NT2/D1 (cell line): Measurements from ENCODE around the gene ZFYVE1.

Experiments used
- DNase-seq: peaks from one replicate; pipeline ENCODE4 v3.0.0-alpha.2; 2011; ENCODE audit warnings: low read depth, low spot score
- H3K27me3 ChIP-seq: 2 replicates; pipeline ENCODE4 v1.6.0; 2011; ENCODE audit warnings: mild to moderate bottlenecking; ENCODE audit not compliant: insufficient read length, insufficient read depth
- H3K36me3 ChIP-seq: 2 replicates; pipeline ENCODE4 v1.6.1; 2011; ENCODE audit warnings: mild to moderate bottlenecking, low read length, mixed read lengths; ENCODE audit not compliant: insufficient read depth, insufficient read length
- H3K4me1 ChIP-seq: 2 replicates; pipeline ENCODE4 v1.5.1; 2011; ENCODE audit not compliant: insufficient read depth, insufficient read length
- H3K4me3 ChIP-seq: 2 replicates; pipeline ENCODE4 v1.5.1; 2011; ENCODE audit warnings: low read depth; ENCODE audit not compliant: insufficient read length
- H3K9ac ChIP-seq: 2 replicates; pipeline ENCODE4 v1.6.0; 2011; ENCODE audit warnings: low read depth; ENCODE audit not compliant: insufficient read length
- H3K9me3 ChIP-seq: 2 replicates; pipeline ENCODE4 v1.5.1; 2011; ENCODE audit warnings: mild to moderate bottlenecking, low read length; ENCODE audit not compliant: insufficient read depth
- SUZ12 ChIP-seq: IDR thresholded peaks from 2 replicates; pipeline ENCODE4 v1.6.1; 2011; ENCODE audit not compliant: insufficient read length, insufficient read depth; ENCODE audit errors: extremely low read depth
- YY1 ChIP-seq: IDR thresholded peaks from 2 replicates; pipeline ENCODE4 v1.6.1; 2011; ENCODE audit not compliant: insufficient read length, insufficient read depth
- ZNF274 ChIP-seq: IDR thresholded peaks from 2 replicates; pipeline ENCODE4 v1.6.1; 2011; ENCODE audit warnings: mild to moderate bottlenecking, low read depth, low read length

Gene ZFYVE1

GRCh38 chr14:72924337-72924736 is 102.6 kb downstream of the ZFYVE1 start:
- Histone ChIP-seq H3K9me3 (no peaks in the 10 kb centered on the region), H3K9ac (no peak overlapping the region), H3K36me3 (peaks cover 3% of the 10 kb centered on the region), H3K4me3 (no peak overlapping the region), H3K27me3 (peaks cover 5% of the 10 kb centered on the region), H3K4me1 (peaks cover 3% of the 10 kb centered on the region)
- TF ChIP-seq SUZ12 (no peak), YY1 (no peak), ZNF274 (no peak)
- no peak for DNase-seq

GRCh38 chr14:72921396-72921795 is 105.5 kb downstream of the ZFYVE1 start:
- TF ChIP-seq ZNF274: no peak
- TF ChIP-seq SUZ12: no peak
- TF ChIP-seq YY1: no peak

GRCh38 chr14:72920008-72920407 is 106.9 kb downstream of the ZFYVE1 start:
- TF ChIP-seq YY1 (no peak), ZNF274 (no peak), SUZ12 (no peak)
- H3K27me3 ChIP-seq: no peaks in the 10 kb centered on the region
- no peak for DNase-seq
- H3K4me3 ChIP-seq: no peak overlapping the region
- no peaks in the 10 kb centered on the region for H3K4me1 ChIP-seq
- no peaks in the 10 kb centered on the region for H3K36me3 ChIP-seq
- H3K9ac ChIP-seq: no peak overlapping the region
- no peaks in the 10 kb centered on the region for H3K9me3 ChIP-seq

More at GRCh38 chr14:72921396-72921795, 105.5 kb downstream of the ZFYVE1 start:
- Histone ChIP-seq H3K9me3 (no peaks in the 10 kb centered on the region), H3K9ac (no peak overlapping the region), H3K4me3 (no peak overlapping the region), H3K4me1 (peaks cover 3% of the 10 kb centered on the region), H3K27me3 (peaks cover 5% of the 10 kb centered on the region), H3K36me3 (no peaks in the 10 kb centered on the region)
- no peak for DNase-seq
